Stimulated activated CD4-positive, alpha-beta T cell treated with anti-CD3 and anti-CD28 coated beads, TNF-alpha, amount 100 ng/mL, for 24 hours (primary cell): ENCODE measurements around the gene ELAVL1.
A peak's percentile ranks its signal among the peaks of the same experiment; 100 is the strongest.
"Not testable (repeated sequence)": the region's sequence is repeated elsewhere in the genome, so short reads cannot be mapped to it uniquely, and the experiment has no call there.

Source experiments
- DNase-seq, 3 experiments: peaks; one replicate each; pipeline ENCODE4 v3.0.0-alpha.2; 2020; ENCODE audit warnings: low read depth in 3 of 3

ELAVL1 gene

DNA sequence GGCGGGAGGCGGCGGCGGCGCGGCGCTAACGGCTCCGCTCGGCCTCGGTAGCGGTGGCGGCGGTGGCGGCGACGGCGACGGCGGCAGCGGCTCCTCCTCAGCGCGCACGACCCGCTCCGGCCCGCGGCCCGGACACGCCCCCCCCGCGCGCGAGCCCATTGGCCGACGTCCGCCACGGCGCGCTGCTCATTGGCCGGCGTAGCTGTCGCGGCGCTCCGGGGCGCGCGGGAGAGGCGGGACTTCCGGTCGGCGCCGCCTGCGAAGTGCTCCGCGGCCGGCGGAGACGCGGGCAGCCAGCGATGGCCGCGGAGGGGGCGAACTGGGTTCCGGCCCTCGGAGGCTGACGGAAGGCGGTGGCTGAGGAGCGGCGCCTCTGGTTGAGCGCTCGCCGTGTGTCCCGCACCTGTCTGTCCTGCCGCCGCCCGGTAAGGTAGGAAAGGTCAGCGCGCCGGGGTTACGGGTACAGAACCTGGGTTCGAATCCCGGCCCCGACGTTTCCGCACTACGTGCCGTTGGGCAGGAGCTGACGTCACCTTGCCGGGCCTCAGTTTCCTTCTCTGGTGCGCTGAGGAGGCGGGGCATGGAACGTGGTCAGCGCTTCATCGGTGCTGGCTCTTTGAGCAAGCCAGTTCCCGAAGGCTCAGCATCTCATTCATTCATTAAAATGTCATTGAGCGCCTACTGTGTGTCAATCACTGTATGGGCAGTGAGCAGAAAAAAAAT is at the start of gene ELAVL1:
ELAVL1 (minus strand) TSS at position 108 of the 723 bp plus-strand sequence. CDS start 13,826 bp downstream, outside the sequence.
- DNase-seq = peak; percentile 80 to 89 (median 81)

DNA sequence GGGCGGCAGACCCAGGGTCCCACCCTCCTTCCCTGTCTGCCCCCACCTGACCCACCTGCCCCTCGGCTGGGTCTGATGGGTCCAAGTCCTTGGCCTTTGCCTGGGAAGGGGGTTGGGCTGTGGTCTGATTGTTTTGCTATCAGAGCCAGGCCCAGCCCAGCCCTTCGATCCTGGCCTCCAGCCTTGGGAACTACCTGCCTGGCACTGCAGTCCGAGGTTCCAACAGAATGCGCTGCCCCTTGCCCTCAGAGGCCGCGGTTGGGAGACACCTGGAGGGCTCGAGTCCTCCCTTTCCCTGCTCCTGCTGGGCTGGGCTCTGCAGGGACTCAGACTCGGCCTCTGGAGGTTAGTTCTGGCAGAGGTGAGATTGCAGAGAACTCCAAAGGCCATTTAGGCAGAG is 48.7 kb upstream of the ELAVL1 start:
- DNase-seq = no peak

DNA sequence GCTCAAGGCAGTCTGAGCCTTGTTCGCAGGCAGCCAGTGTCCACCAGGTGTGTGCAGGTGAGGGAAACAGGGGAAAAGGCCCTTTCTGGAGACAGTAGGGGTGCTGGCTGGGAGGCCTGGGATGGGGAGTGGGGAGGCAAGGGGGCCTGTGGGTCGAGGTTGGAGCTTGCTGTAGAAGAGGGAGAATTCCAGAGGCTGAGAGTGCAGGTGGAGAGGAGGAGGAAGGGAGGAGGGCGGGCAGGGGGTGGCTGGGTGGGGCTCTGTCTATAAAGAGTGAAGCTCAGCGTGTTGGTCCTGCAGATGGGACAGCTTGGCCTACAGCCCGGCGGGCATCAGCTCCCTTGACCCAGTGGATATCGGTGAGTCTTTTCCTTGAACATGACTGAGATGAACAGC is 47.0 kb upstream of the ELAVL1 start, which contains the start of gene CCL25:
CCL25 (plus strand) TSS at position 297 of the 396 bp plus-strand sequence. CDS start 290 bp downstream, outside the sequence.
- no peak for DNase-seq

DNA sequence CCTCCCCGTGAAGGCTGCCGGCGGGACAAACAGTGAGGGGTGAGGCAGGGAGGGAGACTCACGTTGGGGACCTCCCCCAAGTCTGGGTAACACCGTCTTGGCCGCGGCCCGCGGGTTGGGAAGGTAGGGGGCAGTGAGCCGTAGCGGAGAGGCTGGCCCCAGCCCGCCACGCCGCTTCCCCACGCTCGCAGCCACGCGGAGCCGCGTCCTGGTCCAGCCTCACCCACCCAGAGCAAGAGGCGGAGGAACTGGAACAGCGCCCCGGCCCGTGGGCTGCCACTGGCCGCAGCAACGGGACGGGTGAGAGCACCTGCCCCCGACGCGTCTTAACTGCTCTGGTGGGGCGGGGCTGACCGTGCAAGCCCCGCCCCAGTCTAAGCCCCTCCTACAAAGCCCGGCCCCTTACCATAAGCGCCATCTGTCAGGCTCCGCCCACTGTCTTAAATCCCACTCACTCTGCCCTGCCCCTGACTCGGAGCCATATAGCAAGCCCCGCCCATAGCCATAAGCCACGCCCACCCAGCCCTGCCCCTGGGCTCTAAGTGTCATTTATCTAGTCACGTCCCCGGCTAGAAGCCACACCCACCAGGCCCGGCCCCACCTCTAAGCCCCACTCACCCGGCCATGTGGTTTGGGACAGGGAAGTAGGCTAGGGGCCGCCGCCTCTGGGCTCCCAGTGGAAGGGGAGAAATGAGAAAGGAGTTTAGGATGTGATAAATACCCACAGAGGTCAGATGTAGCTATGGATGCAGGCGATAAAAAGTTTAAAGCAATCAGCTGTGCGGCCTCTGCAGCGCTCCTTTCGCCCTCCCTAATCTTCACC is 45.0 kb upstream of the ELAVL1 start:
- DNase-seq = peak; percentile 73 to 94 (median 82)

DNA sequence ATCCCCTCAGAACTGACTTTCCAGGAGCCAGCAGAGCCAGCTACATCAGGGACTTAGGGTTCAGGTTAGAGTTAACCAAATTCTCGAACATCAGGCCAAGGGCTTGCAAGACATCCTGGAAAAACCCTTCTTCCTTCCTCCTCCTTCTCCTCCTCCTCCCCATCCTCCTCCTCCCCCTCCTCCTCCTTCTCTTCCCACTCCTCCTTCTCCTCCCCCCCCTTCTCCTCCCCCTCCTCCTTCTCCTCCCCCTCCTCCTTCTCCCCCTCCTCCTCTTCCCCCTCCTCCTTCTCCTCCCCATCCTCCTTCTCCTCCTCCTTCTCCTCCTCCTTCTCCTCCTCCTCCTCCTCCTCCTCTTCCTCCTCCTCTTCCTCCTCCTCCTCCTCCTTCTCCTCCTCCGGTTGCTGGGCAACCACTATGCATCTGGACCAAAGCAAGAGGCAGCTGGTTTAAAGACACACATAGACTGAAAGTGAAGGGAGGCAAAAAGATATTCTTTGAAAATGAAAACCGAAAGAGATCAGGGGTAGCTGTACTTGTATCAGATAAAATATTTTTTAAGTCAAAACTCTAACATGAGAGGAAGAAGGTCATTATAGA is 41.2 kb upstream of the ELAVL1 start:
- no peak for DNase-seq

DNA sequence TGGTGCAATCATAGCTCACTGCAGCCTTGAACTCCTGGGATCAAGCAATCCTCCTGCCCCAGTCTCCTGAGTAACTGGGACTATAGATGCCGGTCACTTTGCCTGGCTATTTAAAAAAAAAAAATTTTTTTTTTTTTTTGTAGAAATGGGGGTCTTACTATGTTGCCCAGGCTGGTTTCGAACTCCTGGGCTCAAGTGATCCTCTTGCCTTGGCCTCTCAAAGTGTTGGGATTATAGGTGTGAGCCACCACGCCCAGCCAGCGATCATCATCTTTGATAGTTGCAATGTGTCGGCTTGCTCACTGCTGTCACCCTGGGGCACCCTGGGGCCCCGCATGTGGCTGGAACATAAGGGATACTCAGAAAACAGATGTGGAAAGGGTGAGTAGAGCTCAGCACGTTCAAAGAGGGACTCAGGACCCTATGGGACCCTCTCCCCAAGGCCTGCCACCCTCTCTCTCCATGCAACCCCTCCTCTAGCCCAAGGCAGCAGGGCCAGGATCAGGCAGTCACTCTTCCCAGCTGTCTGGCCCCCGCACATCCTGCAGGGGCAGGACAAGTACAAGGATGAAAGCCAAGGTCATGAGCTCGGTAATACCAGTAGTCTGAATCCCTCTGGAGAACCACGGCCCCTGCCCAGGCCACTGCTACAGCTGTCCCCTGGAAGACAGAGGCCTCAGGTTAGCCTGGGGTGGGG is 40.6 kb upstream of the ELAVL1 start:
- no peak for DNase-seq

DNA sequence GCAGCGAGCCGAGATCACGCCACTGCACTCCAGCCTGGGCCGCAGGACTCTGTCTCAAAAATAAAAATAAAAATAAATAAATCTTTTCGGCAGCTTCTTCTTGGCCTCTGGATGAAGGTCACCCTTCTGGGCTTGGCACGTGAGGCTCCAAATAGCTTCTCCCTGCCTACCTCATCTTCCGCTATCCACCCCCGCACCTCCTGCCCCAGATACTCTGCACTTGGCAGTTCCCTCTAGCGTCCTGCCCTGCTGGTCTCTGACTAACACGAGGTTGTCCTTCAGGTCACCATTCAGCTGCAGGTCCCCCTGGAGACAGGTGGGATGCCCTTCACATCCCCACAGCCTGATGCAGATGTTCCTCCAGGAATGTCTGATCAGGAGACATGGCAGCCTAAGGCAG is 38.6 kb upstream of the ELAVL1 start:
- DNase-seq = no peak

DNA sequence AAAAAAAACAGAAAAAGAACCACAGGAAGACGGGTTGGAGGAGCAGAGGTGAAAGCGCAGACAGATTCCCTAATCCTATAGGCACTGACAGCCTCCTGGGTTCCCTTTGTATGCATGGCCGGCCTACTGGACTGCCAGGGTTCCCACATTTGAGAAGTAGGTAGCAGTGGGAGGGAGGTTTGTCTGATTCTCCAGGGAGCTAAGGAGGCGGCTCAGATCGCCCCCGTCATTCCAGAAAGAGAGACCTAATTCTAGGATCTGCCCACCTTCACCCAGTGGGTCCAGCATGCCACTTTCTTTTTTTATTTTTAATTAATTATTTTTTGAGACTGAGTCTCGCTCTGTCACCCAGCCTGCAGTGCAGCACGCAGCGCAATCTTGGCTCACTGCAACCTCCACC is 37.5 kb upstream of the ELAVL1 start:
- no peak for DNase-seq

DNA sequence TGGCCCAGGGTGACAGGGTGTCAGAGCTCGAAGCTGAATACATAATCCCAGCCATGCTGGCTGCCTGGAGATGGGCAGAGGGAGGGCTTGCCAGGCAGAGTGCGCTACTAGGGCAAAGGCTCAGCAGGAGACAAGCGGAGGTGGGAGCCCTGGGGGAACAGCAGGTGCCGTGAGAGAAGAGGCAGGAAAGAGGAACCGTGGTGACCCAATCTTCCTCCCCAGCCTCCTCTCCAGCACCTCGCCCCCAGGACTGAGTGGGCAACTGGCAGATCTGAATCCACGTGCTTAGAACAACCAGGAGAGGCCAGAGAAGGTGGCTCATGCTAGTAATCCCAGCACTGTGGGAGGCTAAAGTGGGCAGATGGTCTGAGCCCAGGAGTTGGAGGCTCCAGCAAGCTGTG is 36.1 kb upstream of the ELAVL1 start:
- DNase-seq = no peak

DNA sequence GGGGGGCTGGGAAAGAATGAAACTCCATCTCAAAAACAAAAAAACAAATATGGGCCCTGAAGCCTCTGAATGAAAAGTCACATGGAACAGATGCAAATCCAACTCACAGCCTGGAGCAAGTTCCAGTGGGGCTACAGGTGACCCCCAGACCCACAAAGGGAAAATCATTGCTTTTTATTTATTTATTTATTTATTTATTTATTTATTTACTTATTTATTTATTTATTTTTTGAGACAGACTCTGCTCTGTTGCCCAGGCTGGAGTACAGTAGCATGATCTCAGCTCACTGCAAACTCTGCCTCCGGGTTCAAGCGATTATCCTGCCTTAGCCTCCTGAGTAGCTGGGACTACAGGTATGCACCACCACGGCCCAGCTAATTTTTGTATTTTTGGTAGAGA is 33.8 kb upstream of the ELAVL1 start:
- DNase-seq = no peak

DNA sequence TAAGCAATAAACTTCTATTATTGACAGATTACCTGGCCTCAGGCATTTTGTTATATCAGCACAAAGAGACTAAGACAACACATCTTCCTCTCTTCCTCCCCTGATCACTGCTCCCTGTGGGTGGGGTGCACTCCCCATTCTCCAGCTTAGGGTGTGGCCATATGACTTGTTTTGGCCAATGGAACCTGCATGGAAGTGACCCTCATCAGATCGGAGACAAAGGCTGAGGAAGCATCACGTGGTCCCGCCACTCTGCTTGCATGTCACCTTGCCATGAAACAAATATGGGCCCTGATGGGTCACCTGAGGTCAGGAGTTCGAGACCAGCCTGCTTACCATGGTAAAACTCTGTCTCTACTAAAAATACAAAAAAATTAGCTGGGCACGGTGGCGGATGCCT is 33.4 kb upstream of the ELAVL1 start:
- DNase-seq = no peak

DNA sequence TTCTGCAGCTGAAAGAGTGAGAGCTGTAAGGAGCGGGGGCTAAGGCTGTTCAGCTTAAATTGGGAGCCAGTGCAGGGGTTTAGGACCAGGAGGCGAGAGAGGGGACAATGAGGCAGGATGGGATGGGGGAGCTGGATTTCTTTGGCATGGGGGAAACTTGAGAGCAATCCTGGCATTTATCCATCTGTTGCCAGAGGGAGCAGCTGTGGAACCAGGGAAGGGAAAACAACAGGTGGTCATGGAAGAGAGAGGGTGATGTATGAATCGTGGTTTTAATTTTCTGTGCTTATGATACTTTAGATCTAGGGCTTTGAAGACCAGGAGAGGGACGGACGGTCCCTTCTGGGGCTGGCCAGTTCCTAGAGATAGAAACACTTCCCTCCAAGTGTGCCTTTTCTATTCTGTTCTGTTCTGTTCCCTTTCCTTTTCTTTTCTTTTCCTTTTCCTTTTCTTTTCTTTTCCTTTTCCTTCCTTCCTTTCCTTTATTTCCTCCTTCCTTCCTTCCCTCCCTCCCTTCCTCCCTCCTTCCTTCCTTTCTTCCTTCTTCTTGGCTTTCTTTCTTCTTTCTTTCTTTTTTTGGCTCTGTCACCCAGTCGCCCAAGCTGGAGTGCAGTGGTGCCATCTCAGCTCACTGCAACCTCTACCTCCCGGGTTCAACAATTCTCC is 31.1 kb upstream of the ELAVL1 start:
- no peak for DNase-seq

DNA sequence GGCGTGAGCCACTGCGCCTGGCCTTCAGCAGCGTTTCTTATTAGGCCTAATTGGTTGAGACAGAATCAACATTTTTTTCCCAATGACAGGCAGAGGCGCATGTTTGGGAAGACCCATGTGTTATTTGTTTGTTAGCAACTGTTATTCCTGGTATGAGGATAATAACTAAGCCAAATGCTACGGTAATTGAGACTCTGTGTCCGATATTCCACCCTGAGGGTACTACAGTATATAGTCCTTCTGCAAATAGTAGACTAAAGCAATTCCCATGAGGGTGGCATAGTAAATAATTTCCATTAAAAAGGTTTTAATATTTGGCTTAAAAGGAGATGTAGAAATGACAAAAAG is 28.7 kb upstream of the ELAVL1 start:
- DNase-seq = no peak

DNA sequence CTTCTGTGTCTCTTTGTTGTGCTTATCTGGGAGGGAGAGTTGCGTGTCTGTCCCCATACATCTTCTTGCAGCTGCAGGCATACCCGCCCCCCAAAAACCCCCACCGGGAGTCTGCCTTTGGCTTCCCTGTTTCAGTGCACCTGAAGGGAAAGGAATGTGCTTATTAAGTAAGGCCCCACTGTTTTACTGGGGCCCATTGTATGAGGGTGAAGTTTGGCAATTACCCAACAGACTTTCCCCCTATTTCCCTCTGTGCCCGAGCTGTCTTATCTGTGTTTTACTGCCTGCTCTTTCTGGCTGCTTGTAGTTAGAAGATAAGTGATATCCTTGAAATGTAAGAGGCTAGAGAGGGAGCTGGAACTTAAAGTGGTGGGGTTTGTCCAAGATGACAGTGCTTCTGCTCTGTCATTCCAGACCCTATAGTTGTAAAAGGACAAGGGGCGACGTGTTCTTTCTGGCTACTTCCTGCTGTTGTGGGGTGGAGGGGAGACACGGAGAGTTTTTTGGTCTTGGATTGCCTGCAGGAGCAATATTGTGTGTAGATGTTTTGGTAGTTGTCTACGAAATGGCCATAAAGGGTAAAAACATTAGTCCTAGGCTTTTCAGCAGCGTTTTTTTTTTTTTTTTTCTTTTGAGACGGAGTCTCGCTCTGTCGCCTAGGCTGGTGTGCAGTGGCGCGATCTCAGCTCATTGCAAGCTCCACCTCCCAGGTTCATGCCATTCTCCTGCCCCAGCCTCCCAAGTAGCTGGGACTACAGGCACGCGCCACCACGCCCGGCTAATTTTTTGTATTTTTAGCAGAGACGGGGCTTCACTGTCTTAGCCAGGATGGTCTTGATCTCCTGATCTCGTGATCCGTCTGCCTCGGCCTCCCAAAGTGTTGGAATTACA is 28.1 kb upstream of the ELAVL1 start:
- DNase-seq = not testable (repeated sequence)

DNA sequence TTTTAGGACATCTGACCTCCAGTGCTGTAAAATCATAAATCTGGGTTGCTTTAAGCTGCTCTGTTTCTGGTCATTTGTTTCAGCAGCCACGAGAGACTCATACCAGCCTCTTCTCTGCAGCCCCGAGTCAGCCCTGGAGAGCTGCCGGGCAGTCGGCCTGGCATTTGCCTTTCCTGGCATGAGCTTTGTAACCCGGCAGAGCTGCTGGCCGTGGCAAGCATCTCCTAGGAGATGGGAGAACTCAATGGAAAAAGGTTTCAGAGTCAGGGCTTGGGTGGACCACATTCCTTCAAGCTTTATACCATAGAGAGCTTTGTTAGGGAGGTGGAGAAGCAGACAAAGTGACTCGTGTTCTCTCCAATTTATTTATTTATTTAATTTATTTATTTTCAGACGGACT is 25.5 kb upstream of the ELAVL1 start:
- DNase-seq = no peak

DNA sequence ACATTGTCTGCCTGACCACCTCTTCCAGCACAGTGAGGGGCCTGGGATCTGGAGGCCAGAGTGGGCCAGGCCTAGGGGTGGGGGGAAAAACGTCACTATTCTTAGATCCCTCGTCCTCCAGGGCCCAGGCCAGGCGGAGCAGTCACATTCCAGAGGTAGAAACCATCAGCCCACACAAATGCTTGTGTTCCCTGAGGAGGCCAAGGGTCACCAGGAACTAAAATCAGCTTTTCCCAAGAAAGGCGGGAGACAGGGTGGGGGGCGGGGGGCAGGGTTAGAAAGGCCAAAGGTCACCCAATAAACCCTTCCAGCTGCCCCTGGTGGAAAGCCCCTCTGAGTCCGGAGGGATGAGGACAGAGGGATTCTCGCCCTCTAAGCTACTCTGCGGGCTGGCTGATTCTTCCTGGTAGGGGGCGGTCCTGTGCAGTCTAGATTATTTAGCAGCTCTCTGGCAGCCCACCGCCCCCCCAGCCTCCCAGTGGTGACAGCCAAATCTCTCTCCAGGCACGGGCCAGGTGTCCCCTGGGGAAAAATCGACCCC is 23.6 kb upstream of the ELAVL1 start:
- DNase-seq = no peak

DNA sequence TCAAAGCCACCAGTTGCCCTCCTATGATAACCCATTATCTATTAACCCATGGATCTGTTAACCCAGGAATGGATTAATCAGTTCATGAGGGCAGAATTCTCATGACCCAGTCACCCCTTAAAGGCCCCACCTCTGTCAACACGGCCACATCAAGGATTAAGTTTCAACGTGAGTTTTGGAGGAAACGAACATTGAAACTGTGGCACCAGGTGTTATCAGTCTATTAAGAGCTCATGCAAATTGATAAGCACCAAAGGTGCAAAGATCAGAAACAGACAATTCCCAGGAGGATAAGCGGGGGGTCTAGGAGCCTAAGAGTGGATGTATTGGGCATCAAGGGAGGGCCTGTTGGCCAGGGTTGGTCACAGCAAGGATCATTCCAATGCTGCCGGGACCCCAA is 19.9 kb upstream of the ELAVL1 start:
- DNase-seq = no peak

DNA sequence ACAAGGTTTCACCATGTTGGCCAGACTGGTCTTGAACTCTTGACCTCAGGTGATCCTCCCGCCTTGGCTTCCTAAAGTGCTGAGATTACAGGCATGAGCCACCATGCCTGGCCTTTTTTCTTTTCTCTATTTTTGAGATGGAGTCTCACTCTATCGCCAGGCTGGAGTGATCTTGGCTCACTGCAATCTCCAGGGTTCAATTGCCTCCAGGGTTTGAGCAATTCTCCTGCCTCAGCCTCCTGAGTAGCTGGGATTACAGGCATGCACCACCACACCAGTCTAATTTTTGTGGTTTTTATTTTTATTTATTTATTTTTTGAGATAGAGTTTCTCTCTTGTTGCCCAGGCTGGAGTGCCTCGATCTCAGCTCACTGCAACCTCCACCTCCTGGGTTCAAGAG is 18.8 kb upstream of the ELAVL1 start:
- not testable (repeated sequence) for DNase-seq

DNA sequence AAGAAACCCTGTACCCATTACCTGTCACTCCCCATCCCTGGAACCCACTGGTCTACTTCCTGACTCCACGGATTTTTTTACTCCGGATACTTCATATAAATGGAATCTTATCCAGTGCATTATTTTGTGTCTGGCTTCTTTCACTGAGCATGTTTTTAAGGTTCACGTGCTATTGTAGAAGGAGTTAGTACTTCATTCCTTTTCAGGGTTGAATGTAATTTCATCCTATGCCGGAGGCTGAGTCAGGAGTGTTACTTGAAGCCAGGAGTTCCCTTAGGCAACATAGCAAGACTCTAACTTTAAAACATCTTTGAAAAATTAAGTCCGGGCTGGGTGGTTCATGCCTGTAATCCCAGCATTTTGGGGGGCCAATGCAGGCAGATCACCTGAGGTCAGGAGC is 17.9 kb upstream of the ELAVL1 start:
- no peak for DNase-seq

DNA sequence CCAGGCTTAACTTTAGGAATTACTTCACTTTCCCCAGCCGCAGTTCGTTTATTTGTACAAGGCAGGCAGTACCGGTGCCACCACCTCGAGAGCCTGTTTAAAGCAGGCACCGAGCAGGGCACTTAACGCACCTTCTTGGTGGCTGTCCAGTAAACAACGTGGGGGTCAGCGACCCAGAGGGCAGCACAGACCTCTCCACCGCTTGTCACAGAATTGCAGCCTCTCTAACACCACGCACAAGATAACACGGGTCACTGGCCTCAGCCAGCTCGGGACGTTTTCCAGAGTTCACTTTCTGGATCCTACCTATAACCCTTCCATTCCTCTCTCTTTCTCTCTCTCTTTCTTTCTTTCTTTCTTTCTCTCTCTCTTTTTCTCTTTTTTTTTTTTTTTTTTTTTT is 16.8 kb upstream of the ELAVL1 start:
- no peak for DNase-seq
